GM18861 (cell line): ENCODE results near the gene CSNK1A1.
"Not testable (repeated sequence)": the region's sequence is repeated elsewhere in the genome, so short reads cannot be mapped to it uniquely, and the experiment has no call there.

ENCODE experiments used
- ATAC-seq: cut with Tn5 transposase; IDR thresholded peaks from one replicate; pipeline ENCODE4 v1.9.1; 2021; ENCODE audit not compliant: unreplicated experiment

The CSNK1A1 gene

GRCh38 chr5:149461907-149462306 is 89.3 kb downstream of the CSNK1A1 start:
- not testable (repeated sequence) for ATAC-seq

- no peak for ATAC-seq
These were observed 91.3 kb downstream of the CSNK1A1 start for GRCh38 chr5:149459891-149460290.

GRCh38 chr5:149457393-149457763 is 93.9 kb downstream of the CSNK1A1 start:
- ATAC-seq = no peak

DNA sequence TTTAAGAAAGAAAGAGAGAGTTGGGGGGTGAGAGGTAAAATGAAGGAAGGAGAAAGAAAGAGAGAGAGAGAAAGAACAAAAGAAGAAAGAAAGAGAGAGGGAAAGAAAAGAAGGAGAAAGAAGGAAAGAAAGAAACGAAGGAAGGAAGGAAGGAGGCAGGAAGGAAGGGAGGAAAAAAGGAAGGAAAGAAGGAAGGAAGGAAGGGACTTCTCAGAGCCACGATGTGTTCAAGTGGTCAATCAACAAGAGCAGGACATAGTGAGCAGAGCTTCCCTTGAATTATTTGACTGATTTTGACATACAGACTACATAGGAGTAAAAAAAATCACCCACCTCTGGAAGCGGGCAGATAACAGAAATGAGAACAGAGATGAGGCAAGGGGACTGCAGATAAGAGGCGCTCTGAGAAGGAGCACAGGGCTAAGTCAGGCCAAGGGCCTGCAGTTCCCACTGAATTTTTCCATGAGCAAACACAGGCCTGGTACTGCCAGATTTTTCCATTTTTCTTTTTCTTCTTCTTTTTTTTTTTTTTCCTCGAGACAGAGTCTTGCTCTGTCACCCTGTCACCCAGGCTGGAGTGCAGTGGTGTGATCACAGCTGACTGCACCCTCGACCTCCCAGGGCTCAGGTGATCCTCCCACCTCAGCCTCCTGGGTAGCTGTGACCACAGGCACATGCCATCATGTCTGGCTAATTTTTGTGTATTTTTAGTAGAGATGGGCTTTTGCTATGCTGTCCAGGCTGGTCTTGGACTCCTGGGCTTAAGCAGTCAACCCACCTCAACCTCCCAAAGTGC is 94.4 kb downstream of the CSNK1A1 start:
- ATAC-seq = no peak

GRCh38 chr5:149455889-149456409 is 95.3 kb downstream of the CSNK1A1 start:
- ATAC-seq = no peak

DNA sequence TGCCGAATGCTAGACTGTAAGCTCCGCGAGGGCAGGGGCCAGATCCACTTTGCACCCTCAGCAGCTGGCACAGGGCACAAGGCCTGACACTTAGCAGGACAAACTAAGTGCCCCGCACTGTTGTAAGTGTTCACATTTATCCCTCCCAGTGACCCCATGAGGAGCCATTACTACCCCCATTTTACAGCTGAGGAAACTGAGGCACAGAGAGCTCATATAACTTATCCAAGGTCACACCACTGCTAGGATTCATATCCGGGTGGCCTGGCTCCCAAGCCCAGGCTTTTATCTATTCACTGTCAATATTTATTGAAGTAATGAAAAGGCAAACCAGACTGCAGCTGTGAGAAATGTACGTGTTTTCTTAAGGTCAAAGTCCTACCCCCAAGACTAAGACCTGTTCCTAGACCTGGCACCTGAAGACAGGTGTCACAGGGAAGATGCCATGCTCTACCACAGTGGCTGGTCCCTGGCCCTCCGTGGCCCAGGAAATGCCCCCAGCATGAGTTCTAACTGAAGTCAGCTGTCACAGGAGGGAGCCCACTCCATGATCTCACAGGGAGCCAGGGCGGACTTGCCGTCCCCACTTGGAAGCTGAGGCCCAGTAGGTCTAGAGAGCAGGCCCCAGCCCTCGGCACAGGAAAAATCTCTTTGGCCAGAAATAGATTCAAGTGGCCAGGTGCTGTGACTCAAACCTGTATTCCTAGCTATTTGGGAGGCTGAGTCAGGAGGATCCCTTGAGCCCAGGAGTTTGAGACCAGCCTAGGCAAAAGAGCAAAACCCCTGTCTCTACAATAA is 97.4 kb downstream of the CSNK1A1 start:
- ATAC-seq = no peak

- ATAC-seq = no peak
These were observed 98.3 kb downstream of the CSNK1A1 start for GRCh38 chr5:149452665-149453617.

DNA sequence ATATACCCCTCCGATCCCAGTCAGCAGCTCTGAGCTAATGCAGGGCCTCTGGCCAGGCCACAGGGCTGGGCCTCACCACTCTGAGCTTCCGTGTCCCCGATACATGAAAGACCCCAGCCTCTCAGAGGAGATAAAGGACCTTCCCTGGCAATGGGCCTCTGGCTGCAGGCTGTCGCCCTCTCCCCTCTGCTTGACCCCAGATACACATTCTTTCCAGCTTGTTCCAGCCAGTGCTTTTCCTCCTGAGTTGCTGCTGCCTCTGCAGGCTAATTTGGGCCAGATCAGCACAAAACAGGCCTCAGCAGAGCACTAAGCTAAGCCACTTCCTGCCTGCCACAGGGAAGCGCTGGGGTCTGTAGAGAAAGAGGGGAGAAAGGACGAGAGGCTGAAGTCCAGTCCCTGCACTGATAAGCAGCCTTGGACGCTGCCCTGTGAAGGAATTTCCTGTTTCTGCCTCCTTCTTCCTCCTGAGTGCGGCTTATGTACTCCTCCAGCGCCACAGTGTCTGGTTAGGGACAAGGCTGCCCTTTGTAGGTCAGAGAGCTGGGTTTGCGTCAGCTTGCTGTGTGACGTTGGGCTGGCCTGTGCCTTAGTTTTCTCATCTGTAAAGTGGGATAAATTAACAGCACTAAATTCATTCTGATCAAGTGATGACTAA is 99.1 kb downstream of the CSNK1A1 start:
- no peak for ATAC-seq

GRCh38 chr5:149450199-149450598 is 101.0 kb downstream of the CSNK1A1 start:
- ATAC-seq = no peak

- ATAC-seq = no peak
These were observed 102.2 kb downstream of the CSNK1A1 start for GRCh38 chr5:149448831-149449714.

DNA sequence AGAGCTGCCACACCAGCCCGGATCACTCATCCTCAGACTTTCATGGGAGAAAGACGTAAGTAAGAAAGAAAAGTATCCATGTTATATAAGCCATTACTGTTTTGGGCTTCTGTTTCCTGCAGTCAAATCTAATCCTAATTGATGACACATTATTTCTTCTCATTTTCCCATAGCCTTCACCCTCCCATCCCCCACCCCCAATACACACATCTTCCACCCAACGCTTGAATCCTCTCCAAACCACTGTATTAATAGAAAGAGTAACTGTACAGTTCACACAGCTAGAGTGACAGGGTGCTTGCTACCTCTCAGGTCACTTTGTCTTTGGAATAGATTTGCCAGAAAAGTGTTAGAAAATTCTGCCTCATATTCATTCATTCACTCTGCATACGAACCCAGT is 102.8 kb downstream of the CSNK1A1 start:
- ATAC-seq = no peak

GRCh38 chr5:149447373-149448367 is 103.6 kb downstream of the CSNK1A1 start:
- ATAC-seq = no peak

DNA sequence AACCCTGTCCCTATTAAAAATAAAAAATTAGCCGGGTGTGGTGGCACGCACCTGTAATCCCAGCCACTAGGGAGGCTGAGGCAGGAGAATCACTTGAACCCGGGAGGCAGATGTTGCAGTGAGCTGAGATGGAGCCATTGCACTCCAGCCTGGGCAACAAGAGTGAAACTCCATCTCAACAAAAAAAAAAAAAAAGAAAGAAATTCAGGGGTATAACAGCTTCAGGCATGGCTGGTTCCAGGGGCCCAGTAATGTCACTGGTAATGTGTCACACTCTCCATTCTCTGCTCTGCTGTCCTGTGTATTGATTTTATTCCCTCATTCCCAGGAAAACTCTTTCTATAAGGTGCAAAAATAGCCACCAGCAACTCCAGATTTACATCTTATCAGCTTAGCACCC is 104.4 kb downstream of the CSNK1A1 start:
- not testable (repeated sequence) for ATAC-seq

- no peak for ATAC-seq
These were observed 105.4 kb downstream of the CSNK1A1 start for GRCh38 chr5:149445739-149446369.

GRCh38 chr5:149445343-149445738 is 105.9 kb downstream of the CSNK1A1 start:
- ATAC-seq = no peak

DNA sequence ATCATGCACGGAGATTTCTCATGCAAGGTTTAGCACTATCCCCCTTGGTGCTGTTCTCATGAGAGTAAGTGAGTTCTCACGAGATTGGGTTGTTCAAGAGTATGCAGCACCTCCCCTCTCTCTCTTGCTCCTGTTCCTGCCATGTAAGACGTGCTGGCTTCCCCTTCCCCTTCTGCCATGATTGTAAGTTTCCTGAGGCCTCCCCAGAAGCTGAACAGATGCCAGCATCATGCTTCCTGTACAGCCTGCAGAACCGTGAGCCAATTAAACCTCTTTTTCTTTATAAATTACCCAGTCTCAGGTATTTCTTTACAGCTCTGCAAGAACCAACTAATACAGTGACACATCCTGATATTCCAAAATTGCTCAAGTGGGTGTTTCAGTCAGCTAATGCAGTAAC is 106.8 kb downstream of the CSNK1A1 start:
- ATAC-seq = not testable (repeated sequence)

DNA sequence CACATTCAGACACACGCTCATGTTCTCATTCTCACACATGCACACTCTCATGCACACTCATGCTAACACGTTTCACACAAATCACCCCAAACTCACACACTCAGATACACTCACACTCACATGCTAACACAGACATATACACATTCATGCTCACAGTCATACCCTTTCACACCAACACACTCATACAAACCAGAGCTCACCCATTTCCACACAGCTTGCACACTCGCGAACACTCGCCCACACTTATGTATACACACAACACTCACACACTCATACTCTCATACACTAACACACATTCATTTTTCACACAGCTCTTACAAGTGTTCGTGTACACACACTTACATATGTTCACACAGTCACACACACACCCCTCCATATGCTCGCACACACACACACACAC is 108.0 kb downstream of the CSNK1A1 start:
- ATAC-seq = no peak
